NCI-H1092 treated with DMSO at 0.1 percent for 48 hours (cell line): Measurements from ENCODE around the gene PLPP7.
"Not testable (repeated sequence)": the region's sequence is repeated elsewhere in the genome, so short reads cannot be mapped to it uniquely, and the experiment has no call there.

Source experiments
- DNase-seq: peaks from one replicate; lab custom pipeline; 2025; lab: John Stamatoyannopoulos, UW

Gene PLPP7

GRCh38 chr9:131331996-131332395, 42.5 kb downstream of the PLPP7 start:
- DNase-seq, result not testable (repeated sequence)

GRCh38 chr9:131333771-131334628, 44.5 kb downstream of the PLPP7 start:
- DNase-seq, result no peak

GRCh38 chr9:131334629-131335367, 45.3 kb downstream of the PLPP7 start:
- DNase-seq, result no peak

GRCh38 chr9:131335368-131335755, 45.8 kb downstream of the PLPP7 start:
- DNase-seq, result no peak

GRCh38 chr9:131337131-131337848, 47.8 kb downstream of the PLPP7 start:
- DNase-seq, result no peak

GRCh38 chr9:131339212-131339611, 49.7 kb downstream of the PLPP7 start:
- not testable (repeated sequence) for DNase-seq

- not testable (repeated sequence) for DNase-seq
Measured at GRCh38 chr9:131344931-131345535, 55.5 kb downstream of the PLPP7 start.

- DNase-seq, result no peak
Measured at GRCh38 chr9:131346559-131346958, 57.0 kb downstream of the PLPP7 start.

- no peak for DNase-seq
Measured at GRCh38 chr9:131347376-131348020, 58.0 kb downstream of the PLPP7 start.

GRCh38 chr9:131348631-131349521, 59.4 kb downstream of the PLPP7 start:
- DNase-seq, result no peak

- DNase-seq, result no peak
Measured at GRCh38 chr9:131349522-131349880, 60.0 kb downstream of the PLPP7 start.

GRCh38 chr9:131349881-131350563, 60.5 kb downstream of the PLPP7 start:
- DNase-seq, result peak; percentile 87

- DNase-seq, result not testable (repeated sequence)
Measured at GRCh38 chr9:131356479-131356878, 67.0 kb downstream of the PLPP7 start.

- no peak for DNase-seq
Measured at GRCh38 chr9:131358556-131358955, 69.0 kb downstream of the PLPP7 start.
